HG02763 (cell line): ENCODE measurements around the gene NLGN1.

Experiments
- ATAC-seq: cut with Tn5 transposase; IDR thresholded peaks from one replicate; pipeline ENCODE4 v1.9.1; 2021; ENCODE audit warnings: mild to moderate bottlenecking, moderate library complexity; ENCODE audit not compliant: unreplicated experiment

Gene NLGN1

GRCh38 chr3:173703771-173704170 is 306.2 kb downstream of the NLGN1 start:
- no peak for ATAC-seq

GRCh38 chr3:173706630-173707029 is 309.1 kb downstream of the NLGN1 start:
- no peak for ATAC-seq

- ATAC-seq = no peak
Measured at GRCh38 chr3:173708191-173708590, 310.6 kb downstream of the NLGN1 start.

GRCh38 chr3:173709026-173709425 is 311.5 kb downstream of the NLGN1 start:
- ATAC-seq = no peak

- no peak for ATAC-seq
Measured at GRCh38 chr3:173711619-173712018, 314.1 kb downstream of the NLGN1 start.

- ATAC-seq = no peak
Measured at GRCh38 chr3:173719585-173719984, 322.0 kb downstream of the NLGN1 start.

GRCh38 chr3:173725507-173725906 is 328.0 kb downstream of the NLGN1 start:
- no peak for ATAC-seq

GRCh38 chr3:173730391-173730790 is 332.8 kb downstream of the NLGN1 start:
- ATAC-seq = no peak

- no peak for ATAC-seq
Measured at GRCh38 chr3:173732237-173732636, 334.7 kb downstream of the NLGN1 start.

GRCh38 chr3:173733029-173733652 is 335.6 kb downstream of the NLGN1 start:
- no peak for ATAC-seq

- ATAC-seq = no peak
Measured at GRCh38 chr3:173734473-173734872, 336.9 kb downstream of the NLGN1 start.

- no peak for ATAC-seq
Measured at GRCh38 chr3:173734895-173735294, 337.4 kb downstream of the NLGN1 start.

- no peak for ATAC-seq
Measured at GRCh38 chr3:173735841-173736240, 338.3 kb downstream of the NLGN1 start.

- ATAC-seq = no peak
Measured at GRCh38 chr3:173737167-173737808, 339.7 kb downstream of the NLGN1 start.

- no peak for ATAC-seq
Measured at GRCh38 chr3:173739726-173740125, 342.2 kb downstream of the NLGN1 start.

- ATAC-seq = no peak
Measured at GRCh38 chr3:173742491-173742890, 344.9 kb downstream of the NLGN1 start.

GRCh38 chr3:173743111-173743510 is 345.6 kb downstream of the NLGN1 start:
- ATAC-seq = no peak

GRCh38 chr3:173743516-173743915 is 346.0 kb downstream of the NLGN1 start:
- ATAC-seq = no peak

- no peak for ATAC-seq
Measured at GRCh38 chr3:173744479-173744878, 346.9 kb downstream of the NLGN1 start.

GRCh38 chr3:173744895-173745294 is 347.4 kb downstream of the NLGN1 start:
- ATAC-seq = no peak

- no peak for ATAC-seq
Measured at GRCh38 chr3:173745952-173746682, 348.6 kb downstream of the NLGN1 start.

- ATAC-seq = no peak
Measured at GRCh38 chr3:173747427-173747826, 349.9 kb downstream of the NLGN1 start.
